BE2C (cell line): ENCODE results near the gene ANKRD1.

Experiments
- DNase-seq: peaks from one replicate; pipeline ENCODE4 v3.0.0-alpha.2; 2020
- H3K27me3 ChIP-seq: fragments of 250-450 bp; sonication (Bioruptor Pico); 2 replicates; pipeline ENCODE4 v1.5.1; 2020; ENCODE audit warnings: mild to moderate bottlenecking
- H3K36me3 ChIP-seq: fragments of 250-450 bp; sonication (Bioruptor Pico); 2 replicates; pipeline ENCODE4 v1.5.1; 2020; ENCODE audit warnings: mild to moderate bottlenecking
- H3K4me1 ChIP-seq: fragments of 250-450 bp; sonication (Bioruptor Pico); 2 replicates; pipeline ENCODE4 v1.5.1; 2020
- H3K4me3 ChIP-seq: 2 replicates; pipeline ENCODE4 v1.5.1; 2011; ENCODE audit warnings: low read depth, low read length
- H3K9me3 ChIP-seq: fragments of 250-450 bp; sonication (Bioruptor Pico); 2 replicates; pipeline ENCODE4 v1.5.1; 2020
- TF ChIP-seq, protein P1 (sequence below): IDR thresholded peaks from 2 replicates; pipeline ENCODE4 v1.5.1; 2012; ENCODE audit warnings: mild to moderate bottlenecking, low read depth, low read length

ANKRD1 gene

DNA sequence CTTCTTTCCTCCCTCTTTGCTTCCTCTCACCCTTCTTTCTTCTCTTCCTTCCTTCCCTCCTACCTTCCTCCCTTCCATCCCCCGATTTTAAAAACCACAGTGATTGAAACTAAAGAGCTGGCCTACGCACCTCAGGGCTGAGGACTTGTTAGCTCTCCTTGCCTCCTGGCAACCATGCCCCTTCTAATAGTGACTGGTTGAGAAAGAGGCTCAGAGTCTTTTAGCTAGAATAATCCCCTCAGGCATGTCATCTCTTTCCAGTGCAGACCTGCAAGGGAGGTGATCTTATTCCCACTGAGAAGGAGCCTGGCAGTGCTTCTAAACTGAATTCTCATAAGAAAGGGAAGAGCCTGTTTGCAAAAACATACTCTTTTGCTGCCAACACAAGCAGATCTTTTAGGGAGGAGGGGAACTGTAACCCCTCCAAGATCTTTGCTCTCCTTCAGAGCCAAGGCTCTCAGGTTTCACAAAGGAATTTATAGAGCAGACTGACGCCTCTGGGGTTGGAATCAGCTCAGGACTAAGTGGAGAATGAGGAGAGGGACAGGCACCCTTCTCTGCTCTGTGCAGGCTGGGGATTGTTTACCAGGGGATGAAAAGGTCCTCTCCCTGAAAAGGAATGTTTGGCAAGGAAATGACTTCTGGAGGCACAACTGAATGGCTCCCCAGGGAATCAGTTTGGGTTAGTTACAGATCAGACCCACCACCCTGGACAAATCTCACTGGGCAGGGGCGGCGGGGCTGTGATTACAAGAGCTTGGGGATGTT, 9.4 kb upstream of the ANKRD1 start:
- H3K4me3 ChIP-seq, result no peak overlapping the region
- no peaks in the 10 kb centered on the region for H3K9me3 ChIP-seq
- H3K4me1 ChIP-seq, result no peaks in the 10 kb centered on the region
- no peaks in the 10 kb centered on the region for H3K27me3 ChIP-seq
- no peak for DNase-seq
- TF ChIP-seq, protein P1, sequence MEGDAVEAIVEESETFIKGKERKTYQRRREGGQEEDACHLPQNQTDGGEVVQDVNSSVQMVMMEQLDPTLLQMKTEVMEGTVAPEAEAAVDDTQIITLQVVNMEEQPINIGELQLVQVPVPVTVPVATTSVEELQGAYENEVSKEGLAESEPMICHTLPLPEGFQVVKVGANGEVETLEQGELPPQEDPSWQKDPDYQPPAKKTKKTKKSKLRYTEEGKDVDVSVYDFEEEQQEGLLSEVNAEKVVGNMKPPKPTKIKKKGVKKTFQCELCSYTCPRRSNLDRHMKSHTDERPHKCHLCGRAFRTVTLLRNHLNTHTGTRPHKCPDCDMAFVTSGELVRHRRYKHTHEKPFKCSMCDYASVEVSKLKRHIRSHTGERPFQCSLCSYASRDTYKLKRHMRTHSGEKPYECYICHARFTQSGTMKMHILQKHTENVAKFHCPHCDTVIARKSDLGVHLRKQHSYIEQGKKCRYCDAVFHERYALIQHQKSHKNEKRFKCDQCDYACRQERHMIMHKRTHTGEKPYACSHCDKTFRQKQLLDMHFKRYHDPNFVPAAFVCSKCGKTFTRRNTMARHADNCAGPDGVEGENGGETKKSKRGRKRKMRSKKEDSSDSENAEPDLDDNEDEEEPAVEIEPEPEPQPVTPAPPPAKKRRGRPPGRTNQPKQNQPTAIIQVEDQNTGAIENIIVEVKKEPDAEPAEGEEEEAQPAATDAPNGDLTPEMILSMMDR, result no peak
- H3K36me3 ChIP-seq, result no peaks in the 10 kb centered on the region

DNA sequence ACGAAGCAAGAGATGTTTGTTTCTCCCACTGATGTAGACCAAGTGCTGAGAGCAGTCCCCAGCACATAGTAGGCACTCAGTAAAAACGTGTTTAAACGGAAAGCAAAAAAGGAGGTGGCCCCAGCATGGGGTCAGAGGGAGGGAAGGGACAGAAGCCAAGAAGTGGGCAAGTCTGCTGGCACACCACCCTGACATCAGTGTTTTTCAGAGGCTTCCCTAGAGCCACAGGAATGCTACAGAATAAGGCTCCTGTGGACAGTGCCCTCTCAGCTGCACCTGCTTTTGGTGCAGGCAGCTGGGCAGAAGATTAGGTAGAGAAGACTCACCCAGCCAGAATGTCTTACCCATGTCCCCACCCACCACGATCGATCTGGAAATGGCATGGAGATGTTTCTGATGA, 8.3 kb upstream of the ANKRD1 start:
- TF ChIP-seq, protein P1, result no peak
- no peaks in the 10 kb centered on the region for H3K4me1 ChIP-seq
- H3K27me3 ChIP-seq, result no peaks in the 10 kb centered on the region
- H3K9me3 ChIP-seq, result no peaks in the 10 kb centered on the region
- DNase-seq, result no peak
- H3K4me3 ChIP-seq, result no peak overlapping the region
- no peaks in the 10 kb centered on the region for H3K36me3 ChIP-seq

DNA sequence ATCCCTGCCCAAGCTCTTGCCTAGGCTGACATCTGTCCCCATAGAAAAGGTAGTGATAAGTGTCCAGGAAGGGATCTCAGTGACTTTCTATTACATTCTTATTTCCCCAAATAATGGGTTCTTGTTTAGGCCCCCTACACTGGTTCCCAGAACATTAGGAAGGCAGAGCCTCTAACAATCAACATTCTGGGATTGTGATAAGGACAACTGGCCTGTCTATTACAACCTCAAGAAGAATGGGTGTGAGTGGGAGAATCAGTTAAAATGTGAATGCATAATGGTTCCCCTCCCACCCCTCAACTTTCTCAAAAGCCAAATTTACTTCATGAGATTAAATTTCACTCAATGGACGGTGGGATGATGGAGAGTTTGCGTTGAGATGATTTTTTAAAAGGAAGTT, 6.4 kb upstream of the ANKRD1 start:
- H3K27me3 ChIP-seq, result no peaks in the 10 kb centered on the region
- TF ChIP-seq, protein P1, result no peak
- H3K4me3 ChIP-seq, result no peak overlapping the region
- no peaks in the 10 kb centered on the region for H3K36me3 ChIP-seq
- H3K9me3 ChIP-seq, result no peaks in the 10 kb centered on the region
- H3K4me1 ChIP-seq, result no peaks in the 10 kb centered on the region
- no peak for DNase-seq

DNA sequence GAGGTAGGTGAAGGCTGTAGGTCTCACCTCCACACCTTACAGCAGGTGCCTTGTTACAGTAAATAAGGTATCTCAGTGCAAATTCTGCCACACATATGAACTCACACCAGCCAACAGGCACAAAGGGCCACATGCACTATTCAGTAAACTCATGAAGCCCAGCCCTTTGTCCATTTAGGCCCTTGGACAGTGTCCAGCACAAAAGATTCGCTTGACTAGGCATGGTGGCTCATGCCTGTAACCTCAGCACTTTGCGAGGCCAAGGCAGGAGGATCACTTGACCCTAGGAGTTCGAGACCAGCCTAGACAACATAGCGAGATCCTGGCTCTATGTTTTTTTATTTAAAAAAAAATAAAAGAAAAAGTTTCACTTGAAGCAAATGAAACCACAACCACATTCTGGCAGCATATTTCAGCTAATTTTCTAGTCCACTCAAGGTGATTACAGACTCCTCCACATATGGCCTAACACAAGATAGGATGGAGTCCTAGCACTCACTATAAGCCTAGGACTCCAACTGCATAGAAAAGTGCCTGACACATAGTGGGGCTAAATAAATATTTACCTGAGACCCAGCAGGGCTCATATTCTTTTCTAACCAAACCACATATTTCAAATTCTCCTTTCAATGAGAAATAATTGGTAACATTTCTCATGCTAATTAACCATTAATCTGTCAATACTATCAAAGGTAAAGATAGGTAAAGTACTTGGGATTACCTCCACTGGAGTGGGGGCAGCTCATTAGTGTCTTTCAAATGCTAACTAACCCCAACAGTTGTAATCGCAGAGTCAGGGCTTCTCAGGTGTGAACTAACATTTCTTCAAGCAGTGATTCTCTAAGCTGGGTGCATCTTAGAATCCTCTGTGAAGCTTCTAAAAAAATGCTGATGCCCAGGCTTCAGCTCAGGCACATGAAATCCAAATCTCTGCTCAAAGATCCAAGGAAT, 4.5 kb upstream of the ANKRD1 start:
- Histone ChIP-seq H3K4me1 (no peaks in the 10 kb centered on the region), H3K9me3 (no peaks in the 10 kb centered on the region), H3K27me3 (no peaks in the 10 kb centered on the region), H3K36me3 (no peaks in the 10 kb centered on the region), H3K4me3 (no peak overlapping the region)
- no peak for DNase-seq
- TF ChIP-seq, protein P1, result no peak

DNA sequence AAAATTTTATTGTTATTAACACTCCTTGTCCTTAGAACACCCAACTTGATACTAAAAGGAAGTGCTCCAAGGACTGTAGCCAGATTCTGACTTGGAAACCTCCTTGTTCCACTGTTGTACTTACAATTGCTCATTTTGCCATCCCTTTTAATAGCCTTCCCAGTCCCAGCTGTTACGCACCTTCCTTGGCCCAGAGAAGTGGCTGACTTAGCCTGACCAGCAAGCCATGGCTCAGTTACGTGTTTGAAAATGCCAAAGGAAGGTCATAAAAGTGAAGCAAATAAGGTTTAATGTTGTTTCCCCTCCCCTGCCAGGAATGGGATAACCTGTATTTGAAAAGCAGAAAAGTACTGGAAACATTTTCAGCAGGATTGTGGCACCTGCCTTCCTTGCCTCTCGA, 3.7 kb upstream of the ANKRD1 start:
- no peak overlapping the region for H3K4me3 ChIP-seq
- no peaks in the 10 kb centered on the region for H3K9me3 ChIP-seq
- no peaks in the 10 kb centered on the region for H3K27me3 ChIP-seq
- TF ChIP-seq, protein P1, result no peak
- no peaks in the 10 kb centered on the region for H3K36me3 ChIP-seq
- DNase-seq, result no peak
- no peaks in the 10 kb centered on the region for H3K4me1 ChIP-seq
